Bronchial epithelial cell (primary cell): ENCODE measurements around the gene MAPK7. TPM values are rescaled to one million over a fixed set of nuclear protein-coding genes. Genes with fewer than 3 reads are reported as not detected.
A peak's percentile ranks its signal among the peaks of the same experiment; 100 is the strongest.

Experiments used
- DNase-seq: peaks from one replicate; pipeline ENCODE4 v3.0.0-alpha.2; 2010; ENCODE audit warnings: low read depth
- FAIRE-seq: peaks from 2 replicates; lab custom pipeline; 2011; peaks lifted over from hg19 to GRCh38; lab: Jason Lieb, UNC
- H3K27me3 ChIP-seq: 2 replicates; pipeline ENCODE4 v1.5.1; 2011; ENCODE audit warnings: low read length; ENCODE audit not compliant: control insufficient read depth, insufficient read depth
- H3K36me3 ChIP-seq: 2 replicates; pipeline ENCODE4 v1.5.1; 2011; ENCODE audit warnings: low read length; ENCODE audit not compliant: control insufficient read depth, insufficient read depth
- H3K4me3 ChIP-seq: 2 replicates; pipeline ENCODE4 v1.5.1; 2011; ENCODE audit warnings: mild to moderate bottlenecking, low read depth, low read length, control low read depth
- CTCF ChIP-seq: IDR thresholded peaks from 2 replicates; pipeline ENCODE4 v1.5.1; 2011; ENCODE audit warnings: mild to moderate bottlenecking, moderate library complexity, low read length, control low read depth, inconsistent platforms; ENCODE audit not compliant: insufficient read depth, severe bottlenecking
- total RNA-seq: library from RNA; depleted of rRNA; stranded (reverse); fragments of >200 nt; gene quantifications from 2 replicates; pipeline ENCODE4 v1.2.1, GENCODE V29; 2014

MAPK7 gene
- total RNA-seq, 1 donor from 2014 or later = 6.8 TPM

GRCh38 chr17:19362277-19363113 is 15.8 kb upstream of the MAPK7 start, which contains the start of gene B9D1:
Gene B9D1, minus strand, starts transcription at chr17:19362723. Its CDS starts 154 bp downstream, at chr17:19362569.
- Histone ChIP-seq H3K36me3 (peaks cover 4% of the 10 kb centered on the region), H3K4me3 (peak within 1 kb of the TSS; percentile 76), H3K27me3 (no peaks in the 10 kb centered on the region)
- FAIRE-seq = no peak
- TF ChIP-seq CTCF = peak; percentile 97
- DNase-seq = peak; percentile 72

GRCh38 chr17:19363114-19363438 is 15.2 kb upstream of the MAPK7 start:
- no peak for TF ChIP-seq CTCF
- no peak for FAIRE-seq
- H3K36me3 ChIP-seq = peaks cover 2% of the 10 kb centered on the region

GRCh38 chr17:19363460-19364035 is 14.8 kb upstream of the MAPK7 start:
- TF ChIP-seq CTCF = no peak
- FAIRE-seq (no peak), DNase-seq (no peak)
- Histone ChIP-seq H3K4me3 (no peak overlapping the region), H3K36me3 (peaks cover 2% of the 10 kb centered on the region), H3K27me3 (no peaks in the 10 kb centered on the region)

More at GRCh38 chr17:19363114-19363438, 15.2 kb upstream of the MAPK7 start:
- Histone ChIP-seq H3K4me3 (peak overlapping the region; percentile 76), H3K27me3 (no peaks in the 10 kb centered on the region)
- DNase-seq = no peak

GRCh38 chr17:19364699-19365498 is 13.4 kb upstream of the MAPK7 start:
- H3K36me3 ChIP-seq = no peaks in the 10 kb centered on the region
- TF ChIP-seq CTCF = no peak
- FAIRE-seq = no peak
- H3K27me3 ChIP-seq = no peaks in the 10 kb centered on the region
- H3K4me3 ChIP-seq = no peak overlapping the region
- no peak for DNase-seq

GRCh38 chr17:19365499-19365817 is 12.8 kb upstream of the MAPK7 start:
- TF ChIP-seq CTCF = no peak
- Histone ChIP-seq H3K4me3 (no peak overlapping the region), H3K27me3 (no peaks in the 10 kb centered on the region), H3K36me3 (no peaks in the 10 kb centered on the region)
- no peak for DNase-seq
- FAIRE-seq = no peak
